GM18907 (cell line): Measurements from ENCODE around the gene CACNA1G.

Experiments used
- ATAC-seq: cut with Tn5 transposase; IDR thresholded peaks from one replicate; pipeline ENCODE4 v1.9.1; 2021; ENCODE audit warnings: mild to moderate bottlenecking, moderate library complexity; ENCODE audit not compliant: unreplicated experiment

The CACNA1G gene

GRCh38 chr17:50642722-50643656 lies 82.5 kb downstream of the CACNA1G start:
- no peak for ATAC-seq

DNA sequence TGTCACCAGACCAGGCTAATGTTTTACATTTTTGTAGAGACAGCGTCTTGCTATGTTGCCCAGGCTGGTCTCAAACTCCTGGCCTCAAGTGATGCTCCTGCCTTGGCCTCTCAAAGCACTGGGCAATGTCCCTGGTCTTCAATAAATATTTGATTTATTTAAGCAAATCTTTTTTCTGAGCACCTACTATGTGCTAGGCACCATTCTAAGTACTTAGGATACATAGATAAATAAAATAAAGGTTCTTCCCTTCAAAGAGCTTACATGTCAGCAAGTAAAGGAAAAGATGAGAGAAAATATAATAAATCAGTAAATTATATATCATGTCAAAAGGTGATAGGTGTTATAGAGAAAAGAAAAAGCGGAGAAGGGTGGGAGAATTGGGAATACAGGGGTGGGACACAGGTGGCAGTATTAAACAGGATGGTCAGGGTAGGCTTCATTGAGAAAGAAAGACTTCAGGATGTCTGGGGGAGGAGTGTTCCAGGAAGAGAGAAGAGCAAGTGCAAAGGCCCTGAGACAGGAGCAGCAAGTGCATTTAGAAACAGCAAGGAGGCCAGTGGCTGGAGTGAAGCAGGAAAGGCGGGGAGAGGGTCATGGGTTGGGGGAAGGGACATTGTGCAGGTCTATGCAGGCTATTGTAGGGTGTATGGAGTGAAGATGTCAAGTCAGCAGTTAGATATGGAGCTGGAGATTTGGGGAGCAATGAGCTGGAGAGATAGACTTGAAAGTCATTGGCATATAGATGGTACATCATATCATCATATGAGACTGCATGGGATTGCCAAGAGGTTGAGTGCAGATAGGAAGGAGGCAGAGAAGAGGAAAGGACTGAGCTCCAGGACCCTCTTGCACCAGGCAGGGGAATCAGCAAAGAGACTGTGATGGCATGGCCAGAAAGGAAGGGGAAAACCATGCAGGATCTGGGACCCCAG lies 85.5 kb downstream of the CACNA1G start:
- ATAC-seq, result no peak

DNA sequence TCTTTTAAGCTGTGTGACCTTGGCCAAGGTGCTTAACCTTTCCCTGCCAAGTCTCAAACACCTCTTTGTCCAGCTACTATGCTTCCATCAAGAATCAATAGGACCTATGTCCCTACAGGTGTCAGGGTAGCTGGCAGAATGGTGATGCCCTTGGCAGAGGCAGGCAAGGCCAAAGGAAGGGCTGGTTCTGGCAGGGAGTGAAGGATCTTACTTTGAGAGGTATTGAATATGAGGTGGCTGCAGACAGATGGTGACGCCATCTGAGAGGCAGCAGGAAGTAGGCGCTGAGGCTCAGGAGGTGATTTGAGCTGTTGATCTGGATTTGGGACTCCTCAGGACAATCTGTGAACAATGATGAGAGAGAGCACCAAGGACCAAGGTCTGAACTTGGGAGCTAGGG lies 86.7 kb downstream of the CACNA1G start:
- ATAC-seq, result no peak

DNA sequence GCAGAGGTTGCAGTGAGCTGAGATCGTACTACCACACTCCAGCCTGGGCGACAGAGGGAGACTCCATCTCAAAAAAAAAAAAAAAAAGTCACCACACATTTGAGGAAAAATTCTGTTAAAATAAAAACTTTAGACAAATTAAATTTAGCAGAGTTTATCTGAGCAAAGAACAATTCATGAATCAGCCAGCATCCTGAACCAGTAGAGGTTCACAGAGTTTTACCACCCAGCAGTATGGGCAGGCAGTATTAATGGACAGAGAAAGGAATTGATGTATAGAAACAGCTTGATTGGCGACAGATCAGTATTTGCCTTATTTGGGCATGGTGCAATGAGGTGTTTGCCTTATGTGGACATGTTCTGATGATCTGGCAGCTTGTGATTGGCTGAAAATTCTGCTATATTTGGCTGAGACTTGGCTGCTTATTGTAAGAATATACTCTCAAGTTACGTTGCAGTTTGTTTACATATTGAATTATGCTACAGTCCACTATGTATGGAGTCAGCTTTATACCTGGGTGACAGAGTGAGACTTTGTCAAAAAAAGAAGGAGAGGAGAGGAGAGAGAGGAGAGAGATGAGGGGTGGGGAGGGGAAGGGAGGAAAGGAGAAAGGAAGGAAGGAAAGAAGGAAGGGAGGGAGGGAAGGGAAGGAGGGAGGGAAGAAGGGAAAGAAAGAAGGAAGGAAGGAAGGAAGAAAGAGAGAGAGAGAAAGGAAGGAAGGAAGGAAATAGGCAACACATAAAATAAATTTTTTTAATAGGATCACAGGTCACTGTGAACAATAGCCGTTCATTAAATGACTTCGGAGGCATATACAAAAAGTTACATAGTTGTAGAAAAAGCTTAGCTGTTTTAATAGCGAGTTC lies 88.8 kb downstream of the CACNA1G start:
- no peak for ATAC-seq

DNA sequence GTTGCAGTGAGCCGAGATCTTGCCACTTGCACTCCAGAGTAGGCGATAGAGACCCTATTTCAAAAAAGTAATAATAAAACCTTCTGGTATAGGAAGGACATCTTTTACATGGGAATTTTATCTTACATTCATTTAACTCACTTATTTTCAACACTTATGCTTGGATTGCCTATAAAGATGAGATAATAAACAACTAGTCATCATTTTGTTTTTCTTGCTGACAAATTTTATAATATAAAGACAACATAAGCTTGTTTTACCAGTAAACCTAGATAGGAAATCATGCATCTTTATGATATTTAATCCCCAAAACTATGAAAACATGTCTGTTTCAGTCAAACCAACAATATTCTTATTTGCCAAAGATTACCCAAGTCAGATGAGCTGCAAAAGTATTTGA lies 91.1 kb downstream of the CACNA1G start:
- ATAC-seq, result no peak

DNA sequence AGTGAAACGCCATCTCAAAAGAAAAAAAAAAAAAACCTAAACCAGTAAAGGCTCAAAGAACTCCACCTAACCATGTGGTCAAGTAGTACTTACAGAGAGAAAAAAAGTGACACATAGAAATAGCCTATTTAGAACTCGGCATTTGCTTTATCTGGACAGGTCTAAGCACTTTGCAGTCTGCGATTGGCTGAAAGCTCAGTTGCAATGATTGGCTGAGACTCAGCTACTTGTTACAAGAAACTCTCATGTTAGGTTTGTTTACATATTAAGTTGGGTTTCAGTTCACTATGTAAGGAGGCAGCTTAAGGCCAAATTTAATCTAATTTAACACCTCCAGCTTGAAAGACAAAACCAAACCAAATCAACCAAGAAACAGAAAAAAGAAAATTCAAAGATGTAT lies 93.2 kb downstream of the CACNA1G start:
- ATAC-seq, result no peak

DNA sequence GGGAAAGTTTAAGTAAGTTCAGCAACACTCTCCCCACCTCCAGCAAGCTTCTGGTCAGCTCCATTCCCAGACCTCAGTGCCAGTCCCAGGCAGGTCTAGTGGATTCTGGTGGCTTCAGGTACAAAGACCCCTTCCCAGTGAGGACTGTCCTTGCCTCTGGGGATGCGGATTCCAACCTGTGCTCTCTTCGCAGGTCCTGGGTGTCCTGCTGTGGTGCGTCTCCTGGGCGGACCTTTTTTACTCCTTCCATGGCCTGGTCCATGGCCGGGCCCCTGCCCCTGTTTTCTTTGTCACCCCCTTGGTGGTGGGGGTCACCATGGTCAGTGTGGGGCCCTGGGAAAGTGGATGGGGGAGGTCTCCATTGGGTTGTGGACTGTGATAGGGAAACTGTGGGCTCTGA lies 96.0 kb downstream of the CACNA1G start:
- no peak for ATAC-seq

DNA sequence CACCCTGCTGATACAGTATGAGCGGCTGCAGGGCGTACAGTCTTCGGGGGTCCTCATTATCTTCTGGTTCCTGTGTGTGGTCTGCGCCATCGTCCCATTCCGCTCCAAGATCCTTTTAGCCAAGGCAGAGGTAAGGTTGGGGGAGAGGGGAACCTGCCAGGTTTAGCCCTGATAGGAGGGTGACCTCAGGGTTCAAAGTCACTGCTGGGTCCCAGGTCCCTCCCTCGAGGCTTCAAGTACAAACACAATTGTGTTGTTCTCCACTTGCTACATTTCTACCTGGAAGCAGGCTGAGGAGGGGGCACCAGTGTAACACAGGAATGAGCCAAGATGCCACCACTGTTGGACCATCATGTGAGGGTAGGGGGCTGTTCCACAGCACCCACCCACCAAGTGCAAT lies 96.5 kb downstream of the CACNA1G start:
- no peak for ATAC-seq

- ATAC-seq, result no peak
Measured at GRCh38 chr17:50657627-50658026, 97.1 kb downstream of the CACNA1G start.

DNA sequence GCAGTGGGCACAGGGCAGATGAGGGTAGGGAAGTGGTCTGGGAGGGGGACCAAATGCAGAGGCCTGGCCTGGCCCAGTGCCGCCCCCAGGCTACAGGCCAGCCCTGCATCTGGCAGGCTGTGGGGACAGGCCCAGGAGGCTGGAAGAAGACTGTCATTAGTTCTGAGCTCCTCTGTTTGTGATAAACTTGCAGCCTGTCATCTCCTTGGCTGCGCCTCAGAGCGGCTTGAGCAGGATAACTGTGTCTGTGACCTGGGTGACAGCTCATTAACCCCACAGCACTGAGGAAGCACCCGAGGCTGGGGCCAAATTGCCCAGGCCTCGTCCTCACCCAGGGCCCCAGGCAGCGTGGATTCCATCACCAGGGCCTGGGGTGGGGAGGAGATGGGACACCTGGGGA lies 98.1 kb downstream of the CACNA1G start:
- no peak for ATAC-seq

- ATAC-seq, result no peak
Measured at GRCh38 chr17:50659179-50659578, 98.7 kb downstream of the CACNA1G start.

- ATAC-seq, result no peak
Measured at GRCh38 chr17:50660042-50660886, 99.7 kb downstream of the CACNA1G start.

DNA sequence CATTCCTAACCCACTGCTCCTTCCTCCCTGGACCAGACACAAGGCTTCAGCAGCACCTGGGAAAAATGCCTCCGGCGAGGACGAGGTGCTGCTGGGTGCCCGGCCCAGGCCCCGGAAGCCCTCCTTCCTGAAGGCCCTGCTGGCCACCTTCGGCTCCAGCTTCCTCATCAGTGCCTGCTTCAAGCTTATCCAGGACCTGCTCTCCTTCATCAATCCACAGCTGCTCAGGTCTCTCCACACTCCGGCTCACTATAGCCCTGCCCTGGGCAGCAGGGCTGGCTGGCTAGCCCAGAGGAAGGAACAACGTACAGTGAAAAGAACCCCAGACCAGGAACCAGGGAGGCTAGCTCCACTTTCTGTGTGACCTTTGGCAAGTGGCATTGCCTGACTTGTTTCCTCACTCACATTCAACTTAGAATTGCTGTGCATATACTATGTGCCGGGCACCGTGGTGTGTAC lies 100.4 kb downstream of the CACNA1G start:
- ATAC-seq, result no peak

DNA sequence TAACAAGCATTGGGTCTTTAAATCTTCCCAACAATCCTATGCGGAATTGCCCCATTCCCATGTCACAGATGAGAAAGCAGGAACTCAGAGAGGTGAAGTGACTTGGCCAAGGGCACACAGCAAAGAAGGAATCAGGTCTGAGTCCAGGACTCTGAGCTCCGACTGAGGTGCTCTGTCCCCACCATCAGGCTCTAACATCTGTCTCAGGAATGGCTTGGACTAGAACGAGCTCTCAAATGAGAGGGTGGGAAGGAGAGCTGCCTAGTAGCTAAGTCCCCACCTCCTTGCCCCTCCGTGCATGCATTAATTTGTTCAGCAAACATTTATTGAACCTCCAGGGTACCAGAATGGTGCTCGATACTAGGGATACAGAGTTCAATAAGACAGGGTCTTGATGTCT lies 100.8 kb downstream of the CACNA1G start:
- ATAC-seq, result no peak

- no peak for ATAC-seq
Measured at GRCh38 chr17:50661795-50662391, 101.4 kb downstream of the CACNA1G start.

DNA sequence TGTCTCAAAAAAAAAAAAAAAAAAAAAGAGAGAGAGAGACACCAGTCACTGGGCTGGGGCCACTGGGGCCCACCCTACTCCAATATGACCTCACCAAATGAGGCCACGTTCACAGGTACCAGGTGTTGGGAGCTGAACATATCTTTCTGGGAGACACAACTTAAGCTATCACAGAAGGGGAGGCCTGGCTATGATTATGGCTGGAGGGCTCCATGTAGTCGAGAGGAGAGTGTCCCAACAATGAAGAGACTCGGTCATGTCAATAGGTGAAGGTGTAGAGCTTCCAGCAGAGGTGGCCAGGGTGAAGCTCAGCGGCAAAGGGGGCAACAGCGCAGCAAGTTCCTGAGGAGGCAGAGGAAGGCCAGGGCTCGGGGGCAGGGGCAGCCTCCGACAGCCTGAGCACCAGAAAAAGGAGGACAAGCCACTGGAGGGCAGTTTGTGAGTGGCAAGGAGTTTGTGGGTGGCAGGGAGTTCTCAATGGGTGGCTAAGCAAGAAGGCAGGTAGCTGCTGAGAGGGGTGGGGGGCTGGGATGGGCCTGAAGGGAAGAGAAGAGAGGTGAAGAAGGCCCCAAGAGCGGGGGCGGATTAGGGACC lies 102.2 kb downstream of the CACNA1G start:
- ATAC-seq, result no peak

- no peak for ATAC-seq
Measured at GRCh38 chr17:50663812-50664374, 103.4 kb downstream of the CACNA1G start.

DNA sequence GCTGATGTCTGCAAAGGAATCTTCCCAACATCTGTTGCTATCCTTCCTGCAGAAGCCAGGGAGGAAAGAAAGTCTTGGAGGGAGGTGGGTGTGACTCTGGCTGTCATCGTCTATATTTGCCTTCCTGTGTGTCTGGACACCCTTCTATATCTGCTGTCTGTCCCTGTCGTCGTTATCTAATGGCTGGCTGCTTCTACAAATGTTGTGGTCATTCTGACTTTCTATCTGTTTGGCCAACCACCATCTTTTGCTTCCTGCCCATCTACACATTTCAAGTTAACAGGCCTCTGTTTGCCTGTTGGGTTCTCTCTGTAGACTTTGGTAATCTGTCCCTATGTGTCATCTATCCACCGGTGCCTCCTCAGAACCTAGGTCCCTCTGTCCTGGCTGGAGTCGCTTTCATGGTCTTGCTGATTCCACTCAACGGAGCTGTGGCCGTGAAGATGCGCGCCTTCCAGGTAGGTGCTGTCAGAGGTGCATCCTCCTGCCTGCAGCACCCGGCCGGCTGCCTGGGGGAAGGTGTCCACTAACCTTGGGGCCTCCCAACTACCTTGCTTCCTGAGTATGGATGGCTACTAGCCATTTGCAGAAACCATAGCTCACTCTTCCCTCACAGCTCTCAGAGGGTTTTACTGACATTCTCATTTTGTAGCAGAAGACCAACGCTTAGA lies 104.4 kb downstream of the CACNA1G start:
- ATAC-seq, result no peak
